Type B pancreatic cell (in vitro differentiated cells): Measurements from ENCODE around the gene WDR64. TPM values are rescaled to one million over a fixed set of nuclear protein-coding genes. Genes with fewer than 3 reads are reported as not detected.

Source experiments
- DNase-seq: peaks from one replicate; pipeline ENCODE4 v3.0.0; 2021; ENCODE audit warnings: mixed read lengths; ENCODE audit not compliant: unreplicated experiment; ENCODE audit errors: extremely low spot score
- H3K27ac Mint-ChIP-seq: 2 replicates; pipeline ENCODE4 v1.8.0; 2021; ENCODE audit warnings: mild to moderate bottlenecking, mixed read lengths
- H3K27me3 Mint-ChIP-seq: 2 replicates; pipeline ENCODE4 v1.8.0; 2021; ENCODE audit warnings: mixed read lengths
- H3K36me3 Mint-ChIP-seq: 2 replicates; pipeline ENCODE4 v1.8.0; 2021; ENCODE audit warnings: mixed read lengths
- H3K4me1 Mint-ChIP-seq: one replicate; pipeline ENCODE4 v1.8.0; 2021; ENCODE audit warnings: mixed read lengths; ENCODE audit not compliant: unreplicated experiment
- H3K4me3 Mint-ChIP-seq: 2 replicates; pipeline ENCODE4 v1.8.0; 2021; ENCODE audit warnings: mild to moderate bottlenecking, mixed read lengths
- H3K9me3 Mint-ChIP-seq: 2 replicates; pipeline ENCODE4 v1.8.0; 2021; ENCODE audit warnings: mixed read lengths
- CTCF ChIP-seq: fragments of 200-600 bp; sonication (generic); conservative IDR thresholded peaks from 2 replicates; pipeline ENCODE4 v1.5.0; 2021; ENCODE audit warnings: antibody characterized with exemption, mild to moderate bottlenecking
- total RNA-seq: library from RNA; stranded (reverse); gene quantifications from 2 replicates; pipeline ENCODE4 v1.2.1, GENCODE V29; 2021; ENCODE audit warnings: low replicate concordance

Gene WDR64
- total RNA-seq, 1 donor from 2014 or later: not detected

GRCh38 chr1:241637604-241638003, 14.5 kb upstream of the WDR64 start:
- Mint-ChIP-seq H3K36me3 (peaks cover 34% of the 10 kb centered on the region), H3K27me3 (no peaks in the 10 kb centered on the region), H3K4me3 (peak overlapping the region; percentile 90), H3K9me3 (peaks cover 28% of the 10 kb centered on the region), H3K4me1 (peaks cover 25% of the 10 kb centered on the region), H3K27ac (peak overlapping the region; percentile 83)
- no peak for DNase-seq
- TF ChIP-seq CTCF: no peak

GRCh38 chr1:241638099-241638682, 13.9 kb upstream of the WDR64 start:
- peak overlapping the region; percentile 90 for H3K4me3 Mint-ChIP-seq
- peaks cover 34% of the 10 kb centered on the region for H3K36me3 Mint-ChIP-seq
- H3K9me3 Mint-ChIP-seq: peaks cover 29% of the 10 kb centered on the region
- no peak for TF ChIP-seq CTCF
- no peak for DNase-seq
- H3K27ac Mint-ChIP-seq: peak overlapping the region; percentile 83
- H3K27me3 Mint-ChIP-seq: no peaks in the 10 kb centered on the region
- H3K4me1 Mint-ChIP-seq: peaks cover 25% of the 10 kb centered on the region

GRCh38 chr1:241638909-241639622, 13.0 kb upstream of the WDR64 start:
- H3K4me3 Mint-ChIP-seq: peak overlapping the region; percentile 90
- H3K36me3 Mint-ChIP-seq: peaks cover 33% of the 10 kb centered on the region
- DNase-seq: no peak
- no peaks in the 10 kb centered on the region for H3K27me3 Mint-ChIP-seq
- no peak for TF ChIP-seq CTCF
- peak overlapping the region; percentile 82 for H3K27ac Mint-ChIP-seq
- H3K9me3 Mint-ChIP-seq: peaks cover 29% of the 10 kb centered on the region
- H3K4me1 Mint-ChIP-seq: peaks cover 25% of the 10 kb centered on the region

- Mint-ChIP-seq H3K4me3 (peak overlapping the region; percentile 90), H3K27ac (peak overlapping the region; percentile 82), H3K4me1 (peaks cover 25% of the 10 kb centered on the region), H3K9me3 (peaks cover 29% of the 10 kb centered on the region), H3K27me3 (no peaks in the 10 kb centered on the region), H3K36me3 (peaks cover 26% of the 10 kb centered on the region)
- peak; percentile 35 for TF ChIP-seq CTCF
- DNase-seq: no peak
Measured at GRCh38 chr1:241639623-241640148, 12.4 kb upstream of the WDR64 start.

- H3K36me3 Mint-ChIP-seq: peaks cover 20% of the 10 kb centered on the region
- H3K9me3 Mint-ChIP-seq: peaks cover 23% of the 10 kb centered on the region
- H3K27me3 Mint-ChIP-seq: no peaks in the 10 kb centered on the region
- H3K4me3 Mint-ChIP-seq: peak within 1 kb of the TSS; percentile 90
- H3K27ac Mint-ChIP-seq: peak within 1 kb of the TSS; percentile 82
- peak; percentile 12 for TF ChIP-seq CTCF
- peaks cover 25% of the 10 kb centered on the region for H3K4me1 Mint-ChIP-seq
- peak; percentile 95 for DNase-seq
Measured at GRCh38 chr1:241640149-241640866, 11.8 kb upstream of the WDR64 start, which contains the start of the genes CHML and OPN3. Gene CHML (minus strand): TSS chr1:241640369. CDS start chr1:241635766, 4,603 bp downstream. Gene OPN3 (minus strand): TSS chr1:241640369. CDS start chr1:241640254, 115 bp downstream.
